Vagina (tissue), 2 donors: ENCODE measurements around the gene NUP42. TPM values are rescaled to one million over a fixed set of nuclear protein-coding genes. Genes with fewer than 3 reads are reported as not detected.

Source experiments
- DNase-seq, 2 donors: peaks; one replicate each; pipeline ENCODE4 v3.0.0-alpha.2; 2017; ENCODE audit errors: extremely low spot score in 2 of 2
- H3K27ac ChIP-seq: fragments of 200-600 bp; sonication (generic); one replicate; pipeline ENCODE4 v1.5.1; 2019
- H3K27me3 ChIP-seq: fragments of 200-600 bp; sonication (generic); one replicate; pipeline ENCODE4 v1.5.1; 2019
- H3K36me3 ChIP-seq, 2 donors: fragments of 200-600 bp; sonication (generic); one replicate each; pipeline ENCODE4 v1.5.1; 2017 to 2019
- H3K4me1 ChIP-seq: fragments of 200-600 bp; sonication (generic); one replicate; pipeline ENCODE4 v1.5.1; 2019
- H3K4me3 ChIP-seq, 2 donors: fragments of 200-600 bp; sonication (generic); 1 replicate in 1 of 2; 2 replicates in 1 of 2; pipeline ENCODE4 v1.5.1; 2016 to 2019
- H3K9me3 ChIP-seq: fragments of 200-600 bp; sonication (generic); one replicate; pipeline ENCODE4 v1.5.1; 2019
- POLR2A ChIP-seq, 2 donors: fragments of 450-650 bp; IDR thresholded peaks; one replicate each; pipeline ENCODE4 v1.6.1; 2017; ENCODE audit warnings: antibody characterized with exemption in 2 of 2, mild to moderate bottlenecking in 2 of 2, moderate library complexity in 2 of 2
- POLR2AphosphoS5 ChIP-seq, 2 donors: sonication (generic); formaldehyde crosslinking; IDR thresholded peaks; one replicate each; pipeline ENCODE4 v1.9.0; 2017; ENCODE audit warnings: antibody characterized with exemption in 2 of 2, mild to moderate bottlenecking in 2 of 2, low read depth in 1 of 2; ENCODE audit not compliant: insufficient read depth in 1 of 2
- intact Hi-C: fragments of 100-400 bp; cut with DNase I; formaldehyde crosslinking; loops from one replicate; pipeline ENCODE4 v1.15.1; 2023
- total RNA-seq: library from RNA; depleted of rRNA; stranded (reverse); fragments of >200 nt; gene quantifications from one replicate; pipeline ENCODE4 v1.2.3, GENCODE V29; 2016
- TF ChIP-seq, protein P1 (sequence below), 3 experiments: fragments of 450-650 bp in 2 of 3; fragments of 200-600 bp in 1 of 3; sonication (generic) in 1 of 3; IDR thresholded peaks; one replicate each; pipeline ENCODE4 v1.5.1; 2017 to 2019; ENCODE audit warnings: antibody characterized with exemption in 3 of 3, mild to moderate bottlenecking in 2 of 3, moderate library complexity in 2 of 3

NUP42 gene
- total RNA-seq, 1 donor from 2014 or later: 27.0 TPM

DNA sequence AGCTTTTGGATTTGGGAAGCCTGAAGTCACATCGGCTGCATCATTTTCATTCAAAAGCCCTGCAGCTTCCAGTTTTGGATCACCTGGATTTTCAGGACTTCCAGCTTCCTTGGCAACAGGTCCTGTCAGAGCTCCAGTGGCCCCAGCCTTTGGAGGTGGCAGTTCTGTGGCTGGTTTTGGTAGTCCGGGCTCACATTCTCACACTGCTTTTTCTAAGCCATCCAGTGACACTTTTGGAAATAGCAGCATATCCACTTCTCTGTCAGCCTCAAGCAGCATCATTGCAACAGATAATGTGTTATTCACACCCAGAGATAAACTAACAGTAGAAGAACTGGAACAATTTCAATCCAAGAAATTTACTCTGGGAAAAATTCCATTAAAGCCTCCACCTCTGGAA, 18.5 kb downstream of the NUP42 start:
- no peaks in the 10 kb centered on the region for H3K27me3 ChIP-seq
- H3K4me3 ChIP-seq: no peak overlapping the region
- H3K9me3 ChIP-seq: no peaks in the 10 kb centered on the region
- H3K4me1 ChIP-seq: no peaks in the 10 kb centered on the region
- no peak overlapping the region for H3K27ac ChIP-seq
- H3K36me3 ChIP-seq: peaks cover 0 to 35% of the 10 kb centered on the region in 2 donors
- TF ChIP-seq POLR2AphosphoS5 (IDR thresholded peaks at IDR 0.05; ENCODE audit: insufficient read depth in 1 of 2, low read depth in 1 of 2) (no peak), POLR2A (IDR thresholded peaks at IDR 0.05) (no peak)
- TF ChIP-seq, protein P1, sequence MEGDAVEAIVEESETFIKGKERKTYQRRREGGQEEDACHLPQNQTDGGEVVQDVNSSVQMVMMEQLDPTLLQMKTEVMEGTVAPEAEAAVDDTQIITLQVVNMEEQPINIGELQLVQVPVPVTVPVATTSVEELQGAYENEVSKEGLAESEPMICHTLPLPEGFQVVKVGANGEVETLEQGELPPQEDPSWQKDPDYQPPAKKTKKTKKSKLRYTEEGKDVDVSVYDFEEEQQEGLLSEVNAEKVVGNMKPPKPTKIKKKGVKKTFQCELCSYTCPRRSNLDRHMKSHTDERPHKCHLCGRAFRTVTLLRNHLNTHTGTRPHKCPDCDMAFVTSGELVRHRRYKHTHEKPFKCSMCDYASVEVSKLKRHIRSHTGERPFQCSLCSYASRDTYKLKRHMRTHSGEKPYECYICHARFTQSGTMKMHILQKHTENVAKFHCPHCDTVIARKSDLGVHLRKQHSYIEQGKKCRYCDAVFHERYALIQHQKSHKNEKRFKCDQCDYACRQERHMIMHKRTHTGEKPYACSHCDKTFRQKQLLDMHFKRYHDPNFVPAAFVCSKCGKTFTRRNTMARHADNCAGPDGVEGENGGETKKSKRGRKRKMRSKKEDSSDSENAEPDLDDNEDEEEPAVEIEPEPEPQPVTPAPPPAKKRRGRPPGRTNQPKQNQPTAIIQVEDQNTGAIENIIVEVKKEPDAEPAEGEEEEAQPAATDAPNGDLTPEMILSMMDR (IDR thresholded peaks at IDR 0.05): no peak
- intact Hi-C loops: no loop called here
- DNase-seq: no peak

GRCh38 chr7:23204241-23204640, 22.4 kb downstream of the NUP42 start:
- H3K27ac ChIP-seq: no peak overlapping the region
- no peaks in the 10 kb centered on the region for H3K9me3 ChIP-seq
- no peak for DNase-seq
- peaks cover 0 to 24% of the 10 kb centered on the region in 2 donors for H3K36me3 ChIP-seq
- no peaks in the 10 kb centered on the region for H3K4me1 ChIP-seq
- H3K4me3 ChIP-seq: no peak overlapping the region
- TF ChIP-seq POLR2A (IDR thresholded peaks at IDR 0.05) (no peak), POLR2AphosphoS5 (IDR thresholded peaks at IDR 0.05; ENCODE audit: insufficient read depth in 1 of 2, low read depth in 1 of 2) (no peak)
- TF ChIP-seq, protein P1 (IDR thresholded peaks at IDR 0.05): no peak
- no peaks in the 10 kb centered on the region for H3K27me3 ChIP-seq
- intact Hi-C loops: no loop called here

DNA sequence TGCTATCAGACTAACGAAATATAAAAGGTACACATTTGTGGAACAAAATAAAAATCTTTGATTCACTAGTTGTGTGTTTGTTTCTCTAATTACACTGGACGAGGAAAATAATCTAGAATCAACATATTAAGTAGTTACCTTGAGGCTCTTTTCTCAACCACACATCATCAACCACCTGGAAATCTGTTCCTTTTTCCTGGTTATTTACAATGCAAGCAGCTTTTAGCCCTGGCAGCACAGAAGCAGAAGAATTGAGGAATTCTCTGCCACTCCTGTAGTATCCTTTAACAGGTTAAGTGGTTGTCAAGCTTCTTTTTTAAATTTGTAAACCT, 23.7 kb downstream of the NUP42 start:
- Histone ChIP-seq H3K9me3 (no peaks in the 10 kb centered on the region), H3K27me3 (no peaks in the 10 kb centered on the region), H3K36me3 (peaks cover 0 to 11% of the 10 kb centered on the region in 2 donors), H3K4me3 (peak overlapping the region; percentile 31 to 51), H3K27ac (peak overlapping the region; percentile 56), H3K4me1 (no peaks in the 10 kb centered on the region)
- intact Hi-C loops: no loop called here
- DNase-seq: no peak
- TF ChIP-seq, protein P1 (IDR thresholded peaks at IDR 0.05): no peak
- TF ChIP-seq POLR2AphosphoS5 (IDR thresholded peaks at IDR 0.05; ENCODE audit: insufficient read depth in 1 of 2, low read depth in 1 of 2): no peak

DNA sequence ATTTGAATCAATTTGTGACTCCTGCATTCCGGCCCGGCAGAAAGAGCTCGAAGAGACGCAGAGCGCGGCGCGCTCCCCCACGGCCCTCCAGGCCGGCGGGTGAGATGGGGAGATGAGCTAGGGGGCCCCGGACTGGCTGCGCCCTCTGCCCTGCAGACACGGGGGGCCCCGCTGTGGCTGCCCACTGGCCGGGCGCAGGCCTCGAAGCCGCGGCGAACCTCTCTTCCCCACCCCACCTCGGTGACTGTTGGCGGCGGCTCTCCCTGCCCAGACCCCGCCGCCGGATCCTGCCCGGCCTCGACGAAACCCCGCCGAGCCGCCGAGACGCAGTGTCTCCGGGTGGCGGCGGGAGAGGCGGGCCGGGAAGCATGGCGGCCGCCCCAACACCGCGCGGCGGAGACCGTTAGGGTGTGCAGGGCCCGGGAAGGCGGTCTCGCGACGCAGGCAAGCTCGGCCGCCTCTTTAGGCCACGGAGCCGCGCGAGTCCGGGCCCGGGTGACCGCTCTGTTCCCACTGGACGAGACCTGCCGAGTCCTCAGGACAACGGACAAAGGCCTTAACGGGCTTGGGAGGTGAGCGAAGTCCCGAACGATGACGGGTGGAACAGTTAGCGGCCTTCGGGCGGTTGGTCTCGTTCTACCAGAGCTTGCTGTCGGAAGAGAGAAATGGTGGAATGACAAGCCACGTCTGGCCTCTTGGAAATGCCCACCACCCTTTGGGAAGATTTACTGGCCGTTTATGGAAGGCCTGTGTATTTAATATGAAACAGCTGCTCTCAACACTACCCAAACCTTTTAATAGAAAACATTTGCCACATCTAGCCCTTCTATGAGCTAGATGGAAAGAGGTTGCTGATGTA, 24.3 kb downstream of the NUP42 start:
- H3K9me3 ChIP-seq: no peaks in the 10 kb centered on the region
- H3K36me3 ChIP-seq: peaks cover 0 to 7% of the 10 kb centered on the region in 2 donors
- no peaks in the 10 kb centered on the region for H3K27me3 ChIP-seq
- peak overlapping the region; percentile 56 for H3K27ac ChIP-seq
- H3K4me3 ChIP-seq: peak overlapping the region; percentile 31 to 51
- H3K4me1 ChIP-seq: no peaks in the 10 kb centered on the region
- TF ChIP-seq POLR2AphosphoS5 (IDR thresholded peaks at IDR 0.05; ENCODE audit: insufficient read depth in 1 of 2, low read depth in 1 of 2): no peak
- TF ChIP-seq, protein P1 (IDR thresholded peaks at IDR 0.05): no peak
- intact Hi-C loops: no loop called here
- DNase-seq: no peak

- no peaks in the 10 kb centered on the region for H3K9me3 ChIP-seq
- no peak for DNase-seq
- H3K27me3 ChIP-seq: no peaks in the 10 kb centered on the region
- H3K4me1 ChIP-seq: no peaks in the 10 kb centered on the region
- no peak overlapping the region for H3K4me3 ChIP-seq
- H3K36me3 ChIP-seq: no peaks in the 10 kb centered on the region
- intact Hi-C loops: no loop called here
- TF ChIP-seq, protein P1 (IDR thresholded peaks at IDR 0.05): no peak
- TF ChIP-seq POLR2A (IDR thresholded peaks at IDR 0.05): no peak
- no peak for TF ChIP-seq POLR2AphosphoS5 (IDR thresholded peaks at IDR 0.05; ENCODE audit: insufficient read depth in 1 of 2, low read depth in 1 of 2)
- no peak overlapping the region for H3K27ac ChIP-seq
Measured at GRCh38 chr7:23207021-23207420, 25.2 kb downstream of the NUP42 start.
